ENCODE measurements around the gene KIF21B. TPM values are rescaled to one million over a fixed set of nuclear protein-coding genes. Genes with fewer than 3 reads are reported as not detected.

KIF21B gene
- total RNA-seq, 1 experiment from 2014 or later, result 2.1 TPM

DNA sequence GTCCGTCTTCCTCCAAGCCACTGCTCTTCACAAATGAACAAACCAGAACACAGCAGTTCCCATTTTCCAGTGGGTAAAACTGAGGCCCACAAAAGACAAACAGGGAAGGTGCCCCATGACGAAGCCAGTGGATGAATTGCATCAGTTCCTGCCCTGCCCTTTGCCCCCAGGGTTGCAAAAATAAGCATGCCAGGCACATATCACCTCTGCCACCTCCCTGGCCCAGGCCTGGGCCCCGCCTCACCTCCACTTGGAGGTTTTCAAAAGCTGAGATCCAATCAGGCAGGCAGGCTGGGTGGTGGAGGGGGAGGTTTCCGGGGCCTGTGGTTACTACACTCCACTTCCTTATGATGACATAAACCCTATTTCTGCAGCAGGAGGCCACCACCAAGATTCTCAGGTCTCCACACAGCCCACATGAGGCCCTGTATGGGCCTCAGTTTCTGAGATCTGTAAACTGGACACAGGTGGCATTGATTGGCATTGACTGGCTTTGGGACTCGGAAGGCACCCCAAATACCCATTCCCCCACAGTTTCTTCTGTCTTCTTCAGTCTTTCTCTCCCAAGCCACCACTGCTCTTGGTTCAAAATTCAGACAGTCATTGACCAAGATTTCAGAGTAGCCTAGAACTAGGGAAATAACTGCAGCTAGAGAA, 4.1 kb downstream of the KIF21B start:
- DNase-seq (ENCODE audit: low spot score), result peak; percentile 87

DNA sequence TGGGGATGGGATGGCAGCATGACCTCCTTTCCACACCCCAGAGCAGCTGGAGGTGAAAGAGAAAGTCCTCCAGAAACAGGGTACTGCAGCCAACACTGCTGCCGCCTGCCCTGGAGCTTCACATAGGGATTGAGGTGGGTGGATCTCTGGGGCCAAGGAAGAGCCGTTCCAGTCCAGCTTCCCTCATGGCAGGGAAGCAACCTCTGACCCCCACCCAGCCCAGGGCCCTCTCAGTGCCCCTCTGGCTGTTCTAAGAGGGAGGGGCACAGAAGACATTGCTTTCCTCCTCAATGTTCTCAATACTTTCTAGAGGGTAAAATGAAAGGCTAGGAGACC, 5.7 kb downstream of the KIF21B start:
- no peak for DNase-seq (ENCODE audit: low spot score)

DNA sequence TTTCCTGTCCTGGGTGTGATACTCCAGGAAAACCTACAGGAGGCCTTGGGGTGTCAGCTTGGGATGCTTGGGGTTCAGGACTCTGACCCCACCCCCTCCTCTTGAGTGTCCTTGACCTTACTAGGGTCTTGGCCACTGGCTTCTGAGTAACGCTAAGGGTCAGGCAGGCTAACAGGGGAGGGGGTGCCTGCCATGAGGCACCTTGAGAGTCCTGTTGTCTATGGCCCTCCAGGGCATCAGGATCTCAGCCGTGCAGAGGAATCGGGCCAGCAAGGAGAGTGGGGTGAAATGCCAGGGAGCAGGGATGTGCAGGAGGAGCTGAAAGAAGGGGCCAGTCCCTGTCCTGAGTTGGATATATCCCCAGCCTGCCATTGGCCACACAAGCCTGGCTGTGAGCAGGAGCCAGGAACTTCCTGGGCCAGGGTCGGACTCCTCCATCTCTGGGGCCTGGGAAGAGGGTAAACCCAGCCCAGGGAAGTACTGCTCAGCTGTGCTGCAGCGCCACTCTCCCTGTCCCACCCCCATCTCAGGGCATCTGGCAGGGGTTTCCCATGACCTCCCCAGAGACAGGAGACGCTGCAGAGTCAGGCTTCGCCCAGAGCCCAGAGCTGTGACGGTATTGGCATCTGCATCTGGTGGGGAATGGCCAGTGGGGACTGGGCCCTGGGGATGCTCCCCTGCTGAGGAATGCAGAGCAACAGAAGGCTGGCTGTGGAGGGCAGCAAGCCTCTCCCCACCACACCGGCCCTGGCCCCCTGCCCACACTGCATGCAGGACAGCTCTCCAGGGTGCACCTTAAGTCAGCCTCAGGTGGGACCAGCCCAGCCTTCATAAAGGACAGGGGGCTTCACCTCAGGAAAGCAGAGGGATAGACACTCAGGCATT, 6.3 kb downstream of the KIF21B start:
- DNase-seq (ENCODE audit: low spot score), result no peak

DNA sequence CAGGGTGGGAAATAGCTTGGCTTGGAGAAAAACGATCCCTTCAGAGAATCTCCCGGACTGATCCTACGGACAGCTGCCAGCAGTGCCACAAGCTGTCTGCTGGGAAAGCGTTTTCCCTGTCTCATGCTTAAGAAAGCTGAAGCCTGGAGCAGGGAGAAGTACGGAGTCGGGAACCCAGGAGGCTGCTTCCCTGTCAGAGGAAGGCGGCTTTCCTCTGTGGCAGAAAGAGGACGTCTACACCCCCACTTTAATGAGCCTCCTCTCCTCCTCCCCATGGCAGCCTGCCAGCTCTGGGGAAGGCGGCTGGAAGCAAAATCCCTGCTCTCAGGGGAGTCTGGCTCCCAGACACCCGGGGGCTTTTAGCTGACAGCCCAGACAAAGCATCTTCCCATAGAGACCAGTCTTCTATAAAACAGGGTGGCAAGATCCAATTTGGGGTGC, 7.3 kb downstream of the KIF21B start:
- peak; percentile 53 for DNase-seq (ENCODE audit: low spot score)

DNA sequence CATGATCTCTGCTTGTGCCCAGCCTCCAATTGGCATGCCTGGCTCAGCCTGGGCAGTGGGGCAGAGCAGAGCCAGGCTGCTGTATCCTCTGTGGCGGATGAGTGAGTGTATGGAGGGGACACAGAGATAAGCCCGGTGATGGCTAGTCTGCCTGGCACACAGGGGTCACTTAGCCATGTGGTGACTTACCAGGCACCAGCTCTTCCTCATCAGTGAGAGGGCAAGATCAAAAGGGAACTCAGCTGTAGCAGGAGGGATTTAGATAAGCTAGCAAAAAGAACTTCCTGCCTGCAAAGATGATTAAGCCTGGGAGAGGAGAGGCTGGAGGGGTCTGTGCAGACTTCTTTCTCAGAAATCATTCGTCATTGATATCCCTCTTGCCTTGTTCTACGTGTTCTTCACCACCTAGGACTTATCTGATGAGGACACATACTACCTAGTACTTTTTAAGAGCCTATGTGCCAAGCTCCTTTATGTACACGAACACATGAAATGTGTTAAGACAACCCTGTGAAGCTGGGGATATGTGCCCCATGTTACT, 7.9 kb downstream of the KIF21B start:
- no peak for DNase-seq (ENCODE audit: low spot score)

DNA sequence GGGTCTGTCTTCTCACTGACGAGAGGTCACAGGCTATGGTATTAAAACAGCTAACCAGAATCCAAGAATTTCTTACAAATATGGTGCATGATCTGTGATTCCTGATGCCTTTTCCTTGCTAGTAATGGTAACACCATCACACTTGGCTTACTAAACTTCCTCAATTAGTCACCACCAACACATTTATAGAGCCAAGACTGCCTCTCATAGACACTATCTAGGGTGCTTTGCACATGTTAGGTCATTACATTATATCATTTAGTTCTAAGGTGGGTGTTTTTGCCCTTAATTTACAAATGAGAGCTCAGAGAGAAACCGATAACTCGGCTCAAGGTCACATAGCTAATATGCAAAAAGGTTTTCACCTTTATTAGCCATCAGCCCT, 8.7 kb downstream of the KIF21B start:
- no peak for DNase-seq (ENCODE audit: low spot score)

DNA sequence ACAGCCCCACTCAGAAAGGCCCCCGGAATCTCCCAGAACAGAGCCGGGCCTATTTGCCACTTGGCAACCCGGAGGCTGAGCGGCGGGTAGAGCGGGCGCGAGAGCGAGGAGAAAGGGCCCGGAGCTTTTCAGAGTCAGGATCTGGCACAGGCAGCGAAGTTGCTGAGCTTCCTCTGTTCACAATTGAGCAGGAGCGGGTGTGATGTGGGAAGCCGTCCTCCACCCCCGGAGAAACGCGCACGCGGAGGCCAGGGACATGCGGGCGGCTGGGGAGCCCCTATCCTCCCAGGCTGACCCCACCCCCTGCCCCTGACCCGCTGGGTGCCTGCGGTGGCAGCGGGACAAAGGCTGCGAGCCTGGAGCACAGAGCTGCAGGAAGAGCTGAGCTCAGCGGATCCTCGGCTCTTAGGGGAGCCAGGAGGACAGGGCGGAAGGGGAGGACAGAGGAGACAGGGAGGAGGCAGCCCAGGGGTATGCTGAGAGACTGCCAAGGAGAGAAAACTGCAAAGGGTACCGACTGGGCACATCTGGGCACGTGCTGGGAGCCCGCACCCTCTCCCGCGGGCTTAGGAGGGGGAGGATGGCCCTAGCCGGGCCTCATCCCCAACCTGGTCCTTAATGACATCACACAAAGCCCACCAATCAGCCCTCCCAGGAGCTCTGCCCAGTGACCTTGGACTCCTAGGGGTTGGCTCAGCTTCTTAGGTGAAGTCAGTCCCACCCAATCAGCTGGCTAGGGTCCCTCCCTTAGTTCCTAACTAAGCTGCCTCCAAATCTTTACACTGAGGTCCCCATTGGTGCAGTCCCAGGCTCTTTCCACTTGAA, 9.3 kb downstream of the KIF21B start:
- no peak for DNase-seq (ENCODE audit: low spot score)

DNA sequence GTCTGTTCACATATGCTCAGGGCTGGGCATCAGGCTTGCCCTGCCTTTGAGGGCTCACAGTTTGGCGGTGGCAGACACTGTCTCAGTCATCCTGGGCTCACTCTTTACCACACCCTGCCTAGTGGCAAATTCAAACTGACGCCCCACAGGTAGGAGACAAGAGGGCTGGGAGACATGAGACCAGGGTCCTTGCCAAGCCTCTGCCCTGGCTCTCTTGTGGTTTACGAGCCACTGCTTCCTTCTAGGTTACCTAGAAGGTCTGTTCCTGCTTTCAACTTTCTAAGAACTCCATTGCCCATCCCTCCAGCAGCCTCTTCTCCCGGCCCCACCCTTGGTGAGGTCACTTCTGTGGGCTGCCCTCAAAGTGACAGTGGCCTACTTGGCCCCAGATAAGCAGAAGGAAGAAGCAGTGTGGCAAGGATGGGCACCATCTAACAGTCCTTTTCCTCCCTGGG, 10.5 kb downstream of the KIF21B start:
- DNase-seq (ENCODE audit: low spot score), result no peak

DNA sequence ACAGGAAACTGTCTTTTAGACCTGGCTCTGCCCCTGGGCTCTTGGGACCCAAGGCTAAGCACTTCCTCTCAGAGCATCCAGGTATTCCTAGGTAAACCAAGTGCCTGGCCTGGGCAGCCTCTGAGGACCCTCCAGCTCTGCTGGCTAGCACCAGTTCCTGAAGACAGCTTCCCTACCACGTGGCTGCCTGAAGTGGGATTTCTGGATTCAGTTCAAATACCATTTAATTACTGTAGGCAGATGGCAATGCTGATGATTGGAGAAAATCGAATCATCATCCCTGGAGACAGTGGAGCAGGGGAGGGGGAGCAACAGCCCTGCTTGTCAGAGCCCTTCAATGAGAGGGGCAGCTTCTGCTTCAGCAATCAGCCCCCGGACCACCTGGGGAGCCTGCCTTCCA, 11.9 kb downstream of the KIF21B start:
- DNase-seq (ENCODE audit: low spot score), result no peak

DNA sequence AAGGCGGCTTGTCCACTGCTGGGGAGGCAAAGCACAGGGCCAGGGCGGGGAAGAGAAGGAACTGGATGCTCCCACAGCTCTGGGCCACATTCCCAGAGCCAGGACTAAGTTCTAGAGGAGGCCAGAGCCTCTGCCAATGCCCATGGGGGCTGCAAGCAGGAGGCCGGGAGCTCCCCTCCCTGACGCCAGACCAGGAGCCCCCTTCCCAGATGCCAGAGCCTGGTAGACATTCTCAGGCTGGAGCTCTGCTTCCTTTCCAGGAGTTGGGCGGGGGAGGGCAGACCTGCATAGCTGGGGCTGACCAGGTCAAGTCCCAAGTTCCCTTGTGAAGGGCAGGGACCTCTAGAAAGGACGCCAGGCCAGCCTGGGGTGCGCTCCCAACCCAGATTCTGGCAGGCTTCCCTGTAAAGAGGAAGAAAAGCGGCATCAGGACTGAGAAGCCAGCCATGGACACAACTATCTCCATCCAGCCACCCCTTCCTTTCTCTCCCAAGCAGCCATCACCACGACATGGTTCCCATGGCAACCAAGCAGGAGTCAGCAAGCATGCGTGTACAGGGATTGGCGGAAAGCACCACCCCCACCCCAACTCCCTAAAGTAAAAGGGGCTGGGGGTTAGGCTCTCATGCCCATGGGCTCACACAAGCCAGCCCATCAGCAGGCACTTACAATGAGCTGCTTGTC, 13.4 kb downstream of the KIF21B start:
- no peak for DNase-seq (ENCODE audit: low spot score)

DNA sequence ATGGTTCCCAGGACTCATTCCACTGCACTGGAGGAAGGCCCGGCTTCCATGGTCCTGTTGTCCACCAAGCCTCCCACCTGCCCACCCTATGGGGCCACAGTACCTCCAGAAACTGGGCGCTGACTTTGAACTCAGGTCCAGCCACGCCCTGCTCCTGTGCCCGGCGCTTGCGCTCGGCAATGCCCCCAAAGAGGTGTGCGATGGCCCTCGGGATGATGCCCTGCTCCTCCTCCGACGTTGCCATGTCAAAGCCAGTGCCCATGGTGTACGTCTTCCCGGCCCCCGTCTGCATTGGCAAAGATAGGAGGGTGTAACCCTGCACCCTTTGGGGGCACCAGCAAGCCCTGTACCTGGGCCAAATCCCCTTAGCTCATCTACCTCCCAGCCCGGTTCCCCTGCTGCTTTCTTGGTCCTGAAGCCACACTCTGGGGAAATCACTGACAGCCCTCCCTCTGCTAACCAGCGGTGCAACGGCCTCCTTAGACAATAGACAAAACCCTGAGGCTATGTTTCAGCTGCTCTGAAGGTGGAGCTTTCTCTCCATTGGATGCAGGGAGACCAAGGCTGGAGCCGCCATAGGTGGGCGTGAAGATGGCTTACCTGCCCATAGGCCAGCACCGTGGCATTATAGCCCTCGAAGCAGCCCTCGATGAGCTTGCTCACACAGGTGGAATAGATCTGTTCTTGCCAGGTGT, 14.7 kb downstream of the KIF21B start:
- DNase-seq (ENCODE audit: low spot score), result no peak

DNA sequence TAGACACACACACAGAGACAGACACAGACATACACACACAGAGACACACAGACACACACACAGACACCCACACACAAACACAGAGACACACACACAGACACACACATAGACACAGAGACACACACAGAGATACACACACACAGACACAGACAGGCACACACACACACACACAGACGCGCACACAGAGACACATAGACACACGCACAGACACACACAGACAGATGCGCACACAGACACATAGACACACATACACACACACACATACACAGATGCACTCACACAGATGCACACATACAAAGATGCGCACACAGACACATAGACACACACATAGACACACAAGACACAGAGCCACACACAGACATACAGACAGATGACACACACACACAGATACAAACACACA, 16.0 kb downstream of the KIF21B start:
- DNase-seq (ENCODE audit: low spot score), result no peak

DNA sequence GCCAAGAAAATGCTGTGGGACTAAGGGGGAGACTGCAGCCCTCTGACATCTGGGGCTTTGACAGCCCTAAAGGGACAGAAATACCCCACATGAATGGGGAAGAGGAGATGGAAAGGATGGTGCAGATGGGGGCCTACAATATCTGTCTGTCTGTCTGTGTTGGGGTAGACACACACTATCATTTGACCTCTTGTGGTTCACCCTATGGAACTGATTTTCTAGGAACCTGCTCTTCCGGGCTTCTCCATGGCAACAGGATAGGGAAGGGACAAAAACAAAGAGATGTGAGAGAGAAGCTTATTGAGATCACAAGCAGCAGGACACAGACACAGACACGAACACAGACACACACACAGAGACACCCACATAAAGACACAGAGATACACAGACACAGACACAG, 17.1 kb downstream of the KIF21B start:
- DNase-seq (ENCODE audit: low spot score), result no peak

DNA sequence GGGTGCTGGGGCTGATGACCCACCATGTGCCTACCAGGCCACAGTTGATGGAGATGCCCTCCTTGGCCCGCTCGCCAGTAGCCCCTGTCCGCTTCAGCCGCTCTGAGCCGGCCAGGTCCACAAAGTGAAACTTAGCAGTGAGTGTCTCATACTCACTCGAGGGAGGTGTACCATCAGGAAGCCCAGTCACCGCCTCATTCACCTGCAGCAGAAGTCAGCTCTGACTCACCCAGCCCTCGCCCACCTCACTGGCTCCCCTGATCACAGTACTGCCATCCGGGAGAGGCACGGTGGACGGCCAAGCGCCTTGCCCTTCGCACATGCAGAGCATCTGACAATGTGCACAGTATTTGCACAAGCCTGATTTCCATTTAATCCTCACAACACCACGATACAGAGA, 18.8 kb downstream of the KIF21B start:
- no peak for DNase-seq (ENCODE audit: low spot score)

DNA sequence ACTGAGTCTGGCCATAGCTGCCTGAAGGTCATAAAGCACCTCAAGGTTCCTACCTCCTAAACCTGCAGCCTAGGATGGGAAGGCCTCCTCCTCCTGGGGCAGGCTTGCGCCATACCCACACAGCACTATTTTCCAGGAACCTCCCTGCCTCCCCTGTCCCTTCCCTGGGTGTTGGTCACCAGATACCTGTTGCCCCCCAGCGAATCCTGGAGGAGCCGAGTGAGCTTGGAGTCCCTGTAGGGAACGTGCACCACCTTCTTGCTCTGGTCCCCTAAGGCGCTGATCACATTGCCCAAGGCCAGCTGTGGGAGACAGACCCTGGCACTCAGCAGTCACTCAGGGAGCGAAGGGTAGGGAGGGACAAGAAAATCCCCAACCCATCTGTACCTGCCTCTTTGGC, 19.4 kb downstream of the KIF21B start:
- no peak for DNase-seq (ENCODE audit: low spot score)

DNA sequence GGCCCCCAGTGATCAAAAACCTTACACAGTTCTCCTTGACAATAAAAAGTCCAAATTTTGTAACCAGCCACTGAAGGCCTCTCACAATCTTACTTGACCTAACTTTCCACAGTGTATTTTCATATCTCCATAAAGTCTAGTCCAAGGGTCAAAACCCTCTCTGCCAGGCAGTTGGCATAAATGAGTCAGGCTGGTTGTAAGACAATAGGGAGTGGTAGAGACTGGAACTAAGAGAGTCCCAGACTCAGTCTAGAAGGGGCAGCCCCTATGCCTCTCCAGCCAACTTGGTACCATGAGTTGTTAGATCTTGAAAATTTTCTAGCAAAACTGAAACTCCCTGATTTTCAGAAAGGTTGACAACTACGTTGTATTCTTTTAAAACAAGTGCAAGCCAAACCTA, 21.0 kb downstream of the KIF21B start:
- no peak for DNase-seq (ENCODE audit: low spot score)

DNA sequence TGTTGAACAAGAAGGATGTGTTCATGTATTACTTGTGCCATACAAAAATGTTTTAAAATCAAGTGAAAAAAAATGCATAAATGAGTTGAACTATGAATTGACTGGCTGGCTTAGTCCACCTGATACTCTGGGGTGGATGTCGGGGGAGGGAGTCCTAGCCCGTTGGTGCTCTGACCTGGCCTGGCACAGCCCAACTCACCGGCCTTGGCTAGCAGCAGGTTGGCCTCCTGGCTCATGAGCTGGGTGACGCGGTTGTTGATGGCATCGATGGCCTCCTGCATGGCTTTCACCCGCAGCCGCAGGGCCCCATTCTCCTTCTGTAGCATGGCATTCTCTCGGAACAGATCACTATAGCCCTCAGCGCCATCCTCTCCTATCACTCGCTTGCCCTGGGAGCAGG, 21.6 kb downstream of the KIF21B start:
- DNase-seq (ENCODE audit: low spot score), result no peak

DNA sequence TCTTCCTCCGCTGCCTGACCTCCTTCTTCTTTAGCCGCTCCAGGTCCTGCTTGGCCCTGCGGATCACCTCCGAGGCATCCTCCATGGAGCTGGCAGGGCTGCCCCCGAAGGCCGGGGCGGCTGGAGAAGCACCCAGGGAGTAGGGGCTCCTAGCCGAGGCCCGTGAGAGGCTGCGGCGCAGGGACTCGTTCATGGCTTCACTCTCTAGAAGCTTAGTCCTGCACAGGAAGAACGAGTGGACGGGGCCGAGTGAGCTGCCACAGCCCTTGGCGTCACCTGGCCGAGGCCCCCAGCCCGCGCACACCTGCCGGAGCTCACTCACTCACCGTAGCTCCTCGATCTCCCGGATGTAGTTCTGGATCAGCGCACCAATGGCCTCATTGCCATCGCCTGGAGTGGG, 23.1 kb downstream of the KIF21B start:
- DNase-seq (ENCODE audit: low spot score), result no peak

DNA sequence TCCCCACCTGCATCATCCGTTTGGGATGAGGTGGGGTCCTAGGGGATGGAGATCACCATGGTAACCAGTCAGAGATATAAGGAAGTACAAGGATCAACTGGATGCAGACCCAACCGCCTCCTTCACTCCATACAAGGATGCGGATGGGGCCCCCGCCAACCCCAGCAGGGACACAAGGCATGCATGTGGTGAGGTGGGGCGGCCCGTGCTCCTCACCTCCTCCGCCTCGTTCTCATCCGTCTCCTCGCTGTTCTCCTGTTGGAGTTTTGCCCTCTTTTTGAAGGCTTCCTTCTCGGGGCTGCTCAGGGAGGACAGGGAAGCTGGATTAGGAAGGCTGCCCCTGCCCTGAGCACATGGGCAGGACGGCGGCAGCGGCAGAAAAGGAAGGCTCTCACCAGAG, 23.8 kb downstream of the KIF21B start:
- no peak for DNase-seq (ENCODE audit: low spot score)

DNA sequence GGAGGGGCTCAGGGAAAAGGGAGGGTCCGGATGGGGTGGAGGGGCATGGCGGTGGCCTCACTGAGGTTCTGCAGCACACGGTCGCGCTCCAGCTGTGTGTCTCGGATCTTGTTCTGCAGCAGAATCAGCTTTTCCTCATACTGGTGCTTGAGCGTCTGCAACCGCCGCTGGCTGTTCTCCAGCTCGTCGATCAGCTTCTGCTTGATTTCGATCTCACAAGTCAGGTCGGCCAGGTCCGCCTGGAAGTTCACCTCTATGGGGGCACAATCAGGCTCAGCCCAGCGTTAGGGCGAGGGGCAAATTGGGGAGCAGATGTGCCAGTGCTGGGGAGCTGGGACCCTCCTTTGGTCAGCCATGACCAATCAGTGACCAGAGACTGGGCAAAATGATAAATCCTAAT, 25.2 kb downstream of the KIF21B start:
- no peak for DNase-seq (ENCODE audit: low spot score)
